H1 (cell line): ENCODE data around the gene TSPAN8. TPM values are rescaled to one million over a fixed set of nuclear protein-coding genes. Genes with fewer than 3 reads are reported as not detected.

ENCODE experiments used
- CTCF ChIA-PET: fragments of 300-600 bp; sonication (Branson Sonifier 250); formaldehyde crosslinking; loops from one replicate; lab custom pipeline; 2021; ENCODE audit not compliant: partially characterized antibody; lab: Charles Lee
- POLR2A ChIA-PET: fragments of 300-600 bp; sonication (Branson Sonifier 250); formaldehyde crosslinking; loops from one replicate; lab custom pipeline; 2021; ENCODE audit warnings: inconsistent platforms; ENCODE audit not compliant: partially characterized antibody; lab: Charles Lee
- DNase-seq, 2 experiments: peaks; one replicate each; pipeline versions ENCODE4 v3.0.0 to v3.0.0-alpha.2; 2010 to 2022; ENCODE audit warnings: low spot score in 2 of 2, low read depth in 1 of 2, mixed read lengths in 1 of 2
- FAIRE-seq: peaks from 2 replicates; lab custom pipeline; 2011; peaks lifted over from hg19 to GRCh38; lab: Jason Lieb, UNC
- H2AFZ ChIP-seq: 2 replicates; pipeline ENCODE4 v1.8.1; 2012; ENCODE audit warnings: low read length, inconsistent platforms
- H2AK5ac ChIP-seq: 2 replicates; pipeline ENCODE4 v1.6.1; 2013; ENCODE audit warnings: low read depth, low read length
- H2BK120ac ChIP-seq: replicated peaks from 2 replicates; pipeline ENCODE3; 2013; ENCODE audit warnings: low read depth, low read length, inconsistent platforms
- H2BK12ac ChIP-seq: 2 replicates; pipeline ENCODE4 v1.6.1; 2013; ENCODE audit warnings: low read depth, low read length
- H2BK15ac ChIP-seq: 2 replicates; pipeline ENCODE4 v1.6.1; 2013; ENCODE audit warnings: low read length
- H2BK20ac ChIP-seq: 2 replicates; pipeline ENCODE4 v1.6.1; 2013; ENCODE audit warnings: low read length
- H2BK5ac ChIP-seq: 2 replicates; pipeline ENCODE4 v1.6.1; 2013; ENCODE audit warnings: low read depth, low read length
- H3K14ac ChIP-seq: 2 replicates; pipeline ENCODE4 v1.6.1; 2013; ENCODE audit warnings: inconsistent platforms; ENCODE audit not compliant: insufficient read length
- H3K18ac ChIP-seq: 2 replicates; pipeline ENCODE4 v1.6.1; 2013; ENCODE audit warnings: low read length; ENCODE audit errors: extremely low read depth
- H3K23ac ChIP-seq: 2 replicates; pipeline ENCODE4 v1.6.1; 2013; ENCODE audit warnings: inconsistent platforms; ENCODE audit not compliant: insufficient read length
- H3K23me2 ChIP-seq: 2 replicates; pipeline ENCODE4 v1.6.1; 2013; ENCODE audit warnings: low read depth, low read length
- H3K27ac ChIP-seq: 2 replicates; pipeline ENCODE4 v1.6.1; 2011; ENCODE audit warnings: low read depth, low read length, inconsistent platforms
- H3K27me3 ChIP-seq, 4 experiments: replicated peaks in 1 of 4; 1 replicate in 1 of 4; 2 replicates in 3 of 4; pipeline versions ENCODE4 v1.6.1 to v1.8.1; 2011 to 2013; ENCODE audit warnings: low read length in 3 of 4, mild to moderate bottlenecking in 3 of 4, inconsistent platforms in 2 of 4, mixed read lengths in 2 of 4, moderate library complexity in 1 of 4; ENCODE audit not compliant: control insufficient read depth in 3 of 4, insufficient read depth in 3 of 4; ENCODE audit errors: extremely low read depth in 1 of 4
- H3K36me3 ChIP-seq, 4 experiments: 2 replicates each; pipeline versions ENCODE4 v1.6.1 to v1.8.1; 2011 to 2013; ENCODE audit warnings: mild to moderate bottlenecking in 4 of 4, low read length in 3 of 4, moderate library complexity in 2 of 4, control low read depth in 1 of 4, inconsistent platforms in 1 of 4; ENCODE audit not compliant: insufficient read depth in 4 of 4, control insufficient read depth in 2 of 4
- H3K4ac ChIP-seq: replicated peaks from 2 replicates; pipeline ENCODE3; 2013; ENCODE audit warnings: low read length, low read depth, mixed read lengths, inconsistent platforms; ENCODE audit not compliant: insufficient read length
- H3K4me1 ChIP-seq, 4 experiments: replicated peaks in 1 of 4; 1 replicate in 1 of 4; 2 replicates in 3 of 4; pipeline versions ENCODE4 v1.6.1 to v1.8.1; 2011 to 2013; ENCODE audit warnings: low read length in 3 of 4, inconsistent platforms in 2 of 4, mixed read lengths in 1 of 4; ENCODE audit not compliant: insufficient read depth in 4 of 4, control insufficient read depth in 3 of 4
- H3K4me2 ChIP-seq, 2 experiments: 2 replicates each; pipeline versions ENCODE4 v1.6.1 to v1.8.1; 2011 to 2013; ENCODE audit warnings: low read depth in 2 of 2, low read length in 2 of 2, control low read depth in 1 of 2, inconsistent platforms in 1 of 2, mild to moderate bottlenecking in 1 of 2; ENCODE audit not compliant: insufficient read depth in 1 of 2
- H3K4me3 ChIP-seq, 4 experiments: fragments of 200-600, 300-600 bp in 1 of 4; sonication (generic), shearing (Covaris generic), sonication (Bioruptor Twin) in 1 of 4; 2 replicates each; pipeline versions ENCODE4 v1.5.1 to v1.8.1; 2011 to 2016; ENCODE audit warnings: low read length in 4 of 4, low read depth in 3 of 4, control low read depth in 2 of 4, inconsistent platforms in 2 of 4, mild to moderate bottlenecking in 2 of 4, mixed read lengths in 1 of 4, moderate library complexity in 1 of 4; ENCODE audit not compliant: insufficient read depth in 2 of 4; ENCODE audit errors: extremely low read depth in 1 of 4
- H3K56ac ChIP-seq: replicated peaks from 2 replicates; pipeline ENCODE3; 2013; ENCODE audit warnings: low read depth, mild to moderate bottlenecking, mixed read lengths, low read length, inconsistent platforms; ENCODE audit not compliant: insufficient read length
- H3K79me1 ChIP-seq: 2 replicates; pipeline ENCODE4 v1.6.1; 2013; ENCODE audit warnings: low read depth, low read length, control low read depth
- H3K79me2 ChIP-seq, 2 experiments: 2 replicates each; pipeline versions ENCODE4 v1.6.1 to v1.8.1; 2012 to 2013; ENCODE audit warnings: low read length in 2 of 2, mild to moderate bottlenecking in 2 of 2, inconsistent platforms in 1 of 2; ENCODE audit not compliant: insufficient read depth in 2 of 2, control insufficient read depth in 1 of 2
- H3K9ac ChIP-seq, 4 experiments: replicated peaks in 1 of 4; 1 replicate in 1 of 4; 2 replicates in 3 of 4; pipeline versions ENCODE4 v1.6.1 to v1.8.1; 2011 to 2013; ENCODE audit warnings: low read depth in 3 of 4, low read length in 3 of 4, control low read depth in 2 of 4, mild to moderate bottlenecking in 2 of 4, moderate library complexity in 2 of 4, inconsistent platforms in 1 of 4; ENCODE audit errors: extremely low read depth in 1 of 4
- H3K9me3 ChIP-seq, 2 experiments: 2 replicates each; pipeline versions ENCODE4 v1.6.1 to v1.8.1; 2012 to 2013; ENCODE audit warnings: mild to moderate bottlenecking in 2 of 2, moderate library complexity in 2 of 2, control low read depth in 1 of 2, inconsistent platforms in 1 of 2, low read depth in 1 of 2, low read length in 1 of 2, mixed read lengths in 1 of 2; ENCODE audit not compliant: insufficient read depth in 2 of 2
- H4K20me1 ChIP-seq, 2 experiments: replicated peaks in 1 of 2; 2 replicates each; pipeline versions ENCODE3 to v1.8.1; 2011 to 2013; ENCODE audit warnings: inconsistent platforms in 2 of 2, low read length in 2 of 2, mild to moderate bottlenecking in 1 of 2; ENCODE audit not compliant: insufficient read depth in 2 of 2, control insufficient read depth in 1 of 2
- H4K5ac ChIP-seq: 2 replicates; pipeline ENCODE4 v1.6.1; 2013; ENCODE audit warnings: low read length, low read depth, mixed read lengths, inconsistent platforms; ENCODE audit not compliant: insufficient read length
- H4K8ac ChIP-seq: 2 replicates; pipeline ENCODE4 v1.8.0; 2013; ENCODE audit warnings: mild to moderate bottlenecking, moderate library complexity, low read length, inconsistent platforms; ENCODE audit not compliant: insufficient read depth; ENCODE audit errors: extremely low read depth
- H4K91ac ChIP-seq: replicated peaks from 2 replicates; pipeline ENCODE3; 2013; ENCODE audit warnings: low read length, mixed read lengths, inconsistent platforms; ENCODE audit not compliant: insufficient read length
- WGBS, 2 experiments: shearing (Covaris generic) in 1 of 2; methylation state at CpG; one replicate each; pipeline versions ENCODE4 v1.1.6 to v1.1.7; 2013 to 2015; ENCODE audit warnings: low lambda C conversion rate in 2 of 2, mixed read lengths in 2 of 2, inconsistent platforms in 1 of 2, low coverage in 1 of 2, missing lambda C conversion rate in 1 of 2; ENCODE audit not compliant: insufficient replicate concordance in 2 of 2, insufficient coverage in 1 of 2, insufficient read length in 1 of 2; ENCODE audit errors: extremely low coverage in 1 of 2, missing lambda C conversion rate in 1 of 2; 5-methylcytosine and 5-hydroxymethylcytosine counted together
- long read RNA-seq, 2 experiments: library from RNA in 1 of 2; library from capped mRNA in 1 of 2; stranded (forward); transcript quantifications; one replicate each; pipeline ENCODE4 v2.0.0, GENCODE V29; 2021; ENCODE audit warnings: inconsistent platforms in 1 of 2
- polyA minus RNA-seq, 3 experiments: library from RNA; depleted of rRNA, polyadenylated mRNA; stranded (reverse); fragments of >200 nt; gene quantifications; 1 replicate in 2 of 3; 2 replicates in 1 of 3; pipeline ENCODE4 v1.2.3, GENCODE V29; 2011
- polyA plus RNA-seq, 7 experiments: library from polyadenylated mRNA; depleted of rRNA in 3 of 7; stranded (reverse) in 5 of 7; unstranded in 2 of 7; fragments of >200 nt in 5 of 7; fragments of 200-250 nt in 2 of 7; gene quantifications; 1 replicate in 5 of 7; 2 replicates in 1 of 7; 4 replicates in 1 of 7; pipeline versions ENCODE4 v1.2.1 to v1.2.3, GENCODE V29; 2011 to 2013; ENCODE audit warnings: missing spikeins in 2 of 7, mixed read lengths in 2 of 7
- total RNA-seq: library from RNA; stranded (reverse); fragmentation: NEBNext Ultra II Directional; extraction: Animal tissue kit (Norgen Biotek cat#: 25700); gene quantifications from 2 replicates; pipeline ENCODE4 v1.2.1, GENCODE V29; 2021

Gene TSPAN8
- total RNA-seq, result not detected in 2 replicates
- not detected in 2 replicates for polyA plus RNA-seq (2011; rRNA removed)
- not detected for polyA plus RNA-seq (2011; cell fraction: cytosol; rRNA removed)
- polyA plus RNA-seq (2011; cell fraction: nucleus; rRNA removed), result not detected
- polyA plus RNA-seq (2012, experiment 1 of 2), result not detected in 4 replicates
- not detected for polyA plus RNA-seq (2012, experiment 2 of 2)
- polyA plus RNA-seq (2013, experiment 1 of 2), result not detected
- 0.02 TPM for polyA plus RNA-seq (2013, experiment 2 of 2)
- not detected in 2 replicates for polyA minus RNA-seq (2011; rRNA and poly(A)+ RNA removed)
- not detected for polyA minus RNA-seq (2011; cell fraction: cytosol; rRNA and poly(A)+ RNA removed)
- polyA minus RNA-seq (2011; cell fraction: nucleus; rRNA and poly(A)+ RNA removed), result not detected
- long read RNA-seq, experiment 1, result 0 reads
- long read RNA-seq, experiment 2, result 0 reads

GRCh38 chr12:71157601-71158233 is at the start of gene TSPAN8:
Gene TSPAN8 (minus strand): TSS chr12:71157999. CDS start chr12:71157678, 321 bp downstream.
- no peaks in the 10 kb centered on the region for H4K20me1 ChIP-seq
- H3K9me3 ChIP-seq, result no peaks in the 10 kb centered on the region
- no peaks in the 10 kb centered on the region for H3K4me1 ChIP-seq
- H3K9ac ChIP-seq, result no peak within 1 kb of the TSS
- H3K14ac ChIP-seq, result no peak within 1 kb of the TSS
- H2BK12ac ChIP-seq, result no peak within 1 kb of the TSS
- H3K4ac ChIP-seq, result no peak within 1 kb of the TSS
- POLR2A ChIA-PET, result no interaction called here
- 89% methylated on average over 7 of the region's 7 CpGs; no CpG with 5 or more reads in 1 of the 2 experiments for WGBS, 2 experiments
- H2BK20ac ChIP-seq, result no peak within 1 kb of the TSS
- no peak within 1 kb of the TSS for H4K8ac ChIP-seq
- no peaks in the 10 kb centered on the region for H3K27me3 ChIP-seq
- no peak within 1 kb of the TSS for H4K5ac ChIP-seq
- no peaks in the 10 kb centered on the region for H3K23me2 ChIP-seq
- no peaks in the 10 kb centered on the region for H3K79me1 ChIP-seq
- no peak within 1 kb of the TSS for H3K27ac ChIP-seq
- no peak within 1 kb of the TSS for H2BK15ac ChIP-seq
- H3K56ac ChIP-seq, result no peak within 1 kb of the TSS
- no peaks in the 10 kb centered on the region for H3K36me3 ChIP-seq
- no peak within 1 kb of the TSS for H3K18ac ChIP-seq
- H3K23ac ChIP-seq, result no peak within 1 kb of the TSS
- no peak for DNase-seq
- no peak within 1 kb of the TSS for H2BK5ac ChIP-seq
- no peaks in the 10 kb centered on the region for H3K79me2 ChIP-seq
- FAIRE-seq, result no peak
- H3K4me2 ChIP-seq, result no peak within 1 kb of the TSS
- CTCF ChIA-PET, result interaction anchor here (0.6 kb wide), 1 partner anchor 92 kb away, joined by 3 read pairs; no protein-coding TSS in a partner anchor
- no peak within 1 kb of the TSS for H2AK5ac ChIP-seq
- no peak within 1 kb of the TSS for H2BK120ac ChIP-seq
- no peak within 1 kb of the TSS for H3K4me3 ChIP-seq
- H2AFZ ChIP-seq, result no peak within 1 kb of the TSS; the same call in 1 of the 2 replicates
- H4K91ac ChIP-seq, result no peak within 1 kb of the TSS
